Upper lobe of left lung (tissue), 4 donors: Measurements from ENCODE around the gene TMEM45A.

ENCODE experiments used
- POLR2A ChIP-seq, 4 donors: fragments of 450-650 bp; IDR thresholded peaks; one replicate each; pipeline ENCODE4 v1.5.1; 2016 to 2017; ENCODE audit warnings: antibody characterized with exemption in 4 of 4, mild to moderate bottlenecking in 2 of 4
- TF ChIP-seq, protein P1 (sequence below), 6 experiments: fragments of 450-650 bp in 4 of 6; fragments of 200-600 bp in 2 of 6; sonication (generic) in 2 of 6; IDR thresholded peaks; one replicate each; pipeline ENCODE4 v1.5.1; 2016 to 2019; ENCODE audit warnings: antibody characterized with exemption in 6 of 6

DNA sequence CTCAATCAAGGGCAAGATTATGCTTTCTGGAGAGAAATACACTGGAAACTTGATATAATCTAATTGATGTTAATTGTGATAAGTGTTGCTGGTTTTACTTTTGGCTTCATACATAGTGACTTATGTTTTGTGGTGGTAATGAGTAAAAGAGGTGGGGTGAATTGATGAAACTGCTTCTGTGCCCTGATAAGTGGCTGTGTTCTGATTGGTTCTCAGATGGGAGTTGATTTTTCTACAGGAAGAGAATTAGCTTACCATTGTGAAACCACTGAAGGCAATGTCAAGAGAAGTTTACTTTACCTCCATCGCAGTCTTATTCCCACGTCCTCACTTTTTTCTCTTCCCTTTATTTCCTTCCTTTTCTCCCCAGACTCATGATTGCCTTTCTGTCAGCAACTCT, 23.8 kb downstream of the TMEM45A start:
- TF ChIP-seq, protein P1, sequence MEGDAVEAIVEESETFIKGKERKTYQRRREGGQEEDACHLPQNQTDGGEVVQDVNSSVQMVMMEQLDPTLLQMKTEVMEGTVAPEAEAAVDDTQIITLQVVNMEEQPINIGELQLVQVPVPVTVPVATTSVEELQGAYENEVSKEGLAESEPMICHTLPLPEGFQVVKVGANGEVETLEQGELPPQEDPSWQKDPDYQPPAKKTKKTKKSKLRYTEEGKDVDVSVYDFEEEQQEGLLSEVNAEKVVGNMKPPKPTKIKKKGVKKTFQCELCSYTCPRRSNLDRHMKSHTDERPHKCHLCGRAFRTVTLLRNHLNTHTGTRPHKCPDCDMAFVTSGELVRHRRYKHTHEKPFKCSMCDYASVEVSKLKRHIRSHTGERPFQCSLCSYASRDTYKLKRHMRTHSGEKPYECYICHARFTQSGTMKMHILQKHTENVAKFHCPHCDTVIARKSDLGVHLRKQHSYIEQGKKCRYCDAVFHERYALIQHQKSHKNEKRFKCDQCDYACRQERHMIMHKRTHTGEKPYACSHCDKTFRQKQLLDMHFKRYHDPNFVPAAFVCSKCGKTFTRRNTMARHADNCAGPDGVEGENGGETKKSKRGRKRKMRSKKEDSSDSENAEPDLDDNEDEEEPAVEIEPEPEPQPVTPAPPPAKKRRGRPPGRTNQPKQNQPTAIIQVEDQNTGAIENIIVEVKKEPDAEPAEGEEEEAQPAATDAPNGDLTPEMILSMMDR (IDR thresholded peaks at IDR 0.05): no peak
- TF ChIP-seq POLR2A (IDR thresholded peaks at IDR 0.05): no peak
